Measurements from ENCODE around the gene TNNI3.

- TF ChIP-seq, protein P1, sequence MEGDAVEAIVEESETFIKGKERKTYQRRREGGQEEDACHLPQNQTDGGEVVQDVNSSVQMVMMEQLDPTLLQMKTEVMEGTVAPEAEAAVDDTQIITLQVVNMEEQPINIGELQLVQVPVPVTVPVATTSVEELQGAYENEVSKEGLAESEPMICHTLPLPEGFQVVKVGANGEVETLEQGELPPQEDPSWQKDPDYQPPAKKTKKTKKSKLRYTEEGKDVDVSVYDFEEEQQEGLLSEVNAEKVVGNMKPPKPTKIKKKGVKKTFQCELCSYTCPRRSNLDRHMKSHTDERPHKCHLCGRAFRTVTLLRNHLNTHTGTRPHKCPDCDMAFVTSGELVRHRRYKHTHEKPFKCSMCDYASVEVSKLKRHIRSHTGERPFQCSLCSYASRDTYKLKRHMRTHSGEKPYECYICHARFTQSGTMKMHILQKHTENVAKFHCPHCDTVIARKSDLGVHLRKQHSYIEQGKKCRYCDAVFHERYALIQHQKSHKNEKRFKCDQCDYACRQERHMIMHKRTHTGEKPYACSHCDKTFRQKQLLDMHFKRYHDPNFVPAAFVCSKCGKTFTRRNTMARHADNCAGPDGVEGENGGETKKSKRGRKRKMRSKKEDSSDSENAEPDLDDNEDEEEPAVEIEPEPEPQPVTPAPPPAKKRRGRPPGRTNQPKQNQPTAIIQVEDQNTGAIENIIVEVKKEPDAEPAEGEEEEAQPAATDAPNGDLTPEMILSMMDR (IDR thresholded peaks at IDR 0.05): no peak
- no peak for TF ChIP-seq NR1H2 (CRISPR knock-in tag; IDR thresholded peaks at IDR 0.05)
These were observed 22.8 kb downstream of the TNNI3 start for GRCh38 chr19:55134736-55135135.

All from WTC11 (cell line).